ENCODE results near the gene CD82.

- TF ChIP-seq CTCF (IDR thresholded peaks at IDR 0.05) (no peak), POLR2A (IDR thresholded peaks at IDR 0.05) (no peak)
Measured at GRCh38 chr11:44537679-44538078, 27.8 kb upstream of the CD82 start.
